Endothelial cell of umbilical vein (primary cell): ENCODE measurements around the gene URAD. TPM values are rescaled to one million over a fixed set of nuclear protein-coding genes. Genes with fewer than 3 reads are reported as not detected.

Source experiments
- BruUV-seq: library from RNA; stranded (reverse); fragments of 400-500 nt; replicated peaks from 2 replicates; lab custom pipeline; 2021; lab: Mats Ljungman, UMichigan
- CTCF ChIA-PET: fragments of 300-600, 350-600 bp; sonication (Branson Sonifier 250); formaldehyde crosslinking; loops from one replicate; lab custom pipeline; 2021; ENCODE audit warnings: antibody characterized with exemption, inconsistent platforms; lab: Charles Lee
- POLR2A ChIA-PET: fragments of 300-600, 350-600 bp; sonication (Branson Sonifier 250); formaldehyde crosslinking; loops from one replicate; lab custom pipeline; 2021; ENCODE audit warnings: antibody characterized with exemption, inconsistent platforms; lab: Charles Lee
- DNase-seq: peaks from one replicate; pipeline ENCODE4 v3.0.0-alpha.2; 2011; ENCODE audit warnings: low read depth, low spot score
- FAIRE-seq: peaks from 2 replicates; lab custom pipeline; 2011; peaks lifted over from hg19 to GRCh38; lab: Jason Lieb, UNC
- H2AFZ ChIP-seq: 2 replicates; pipeline ENCODE4 v1.6.0; 2012; ENCODE audit warnings: low read depth, low read length, control low read depth, inconsistent platforms
- H3K27ac ChIP-seq: 2 replicates; pipeline ENCODE4 v1.5.1; 2011; ENCODE audit warnings: low read depth, mild to moderate bottlenecking, control low read depth, low read length, moderate library complexity; ENCODE audit not compliant: insufficient read depth
- H3K27me3 ChIP-seq, 2 experiments: 2 replicates each; pipeline versions ENCODE4 v1.6.0 to v1.6.1; 2011; ENCODE audit warnings: low read length in 2 of 2, mixed read lengths in 1 of 2; ENCODE audit not compliant: control insufficient read depth in 2 of 2, insufficient read depth in 2 of 2
- H3K36me3 ChIP-seq, 2 experiments: 2 replicates in 1 of 2; 3 replicates in 1 of 2; pipeline ENCODE4 v1.5.1; 2011; ENCODE audit warnings: low read length in 2 of 2, mild to moderate bottlenecking in 1 of 2, moderate library complexity in 1 of 2; ENCODE audit not compliant: control insufficient read depth in 2 of 2, insufficient read depth in 2 of 2; ENCODE audit errors: extremely low read depth in 1 of 2
- H3K4me1 ChIP-seq: 3 replicates; pipeline ENCODE4 v1.5.1; 2011; ENCODE audit warnings: mild to moderate bottlenecking, low read length; ENCODE audit not compliant: control insufficient read depth, insufficient read depth; ENCODE audit errors: extremely low read depth
- H3K4me2 ChIP-seq: 2 replicates; pipeline ENCODE4 v1.6.1; 2011; ENCODE audit warnings: low read length, control low read depth, mixed read lengths; ENCODE audit not compliant: insufficient read depth
- H3K4me3 ChIP-seq, 3 experiments: fragments of 200-600 bp in 1 of 3; sonication (generic), shearing (Covaris generic) in 1 of 3; replicated peaks in 1 of 3; 2 replicates each; pipeline ENCODE4 v1.5.1; 2011 to 2016; ENCODE audit warnings: control low read depth in 3 of 3, low read length in 3 of 3, mild to moderate bottlenecking in 2 of 3, inconsistent platforms in 1 of 3, low read depth in 1 of 3, moderate library complexity in 1 of 3; ENCODE audit not compliant: insufficient read depth in 1 of 3
- H3K79me2 ChIP-seq: 2 replicates; pipeline ENCODE4 v1.6.0; 2012; ENCODE audit warnings: low read length, inconsistent platforms; ENCODE audit not compliant: control insufficient read depth, insufficient read depth
- H3K9ac ChIP-seq: replicated peaks from 2 replicates; pipeline ENCODE3; 2011; ENCODE audit warnings: low read length, control low read depth; ENCODE audit not compliant: insufficient read depth; ENCODE audit errors: extremely low read depth
- H3K9me1 ChIP-seq: replicated peaks from 3 replicates; pipeline ENCODE4 v1.6.0; 2011; ENCODE audit warnings: mild to moderate bottlenecking, low read length; ENCODE audit not compliant: control insufficient read depth, insufficient read depth; ENCODE audit errors: extremely low read depth
- H3K9me3 ChIP-seq: replicated peaks from 2 replicates; pipeline ENCODE4 v1.5.1; 2012; ENCODE audit warnings: low read length, inconsistent platforms; ENCODE audit not compliant: control insufficient read depth, insufficient read depth
- H4K20me1 ChIP-seq: replicated peaks from 2 replicates; pipeline ENCODE3; 2011; ENCODE audit warnings: mild to moderate bottlenecking, low read length; ENCODE audit not compliant: control insufficient read depth, insufficient read depth; ENCODE audit errors: extremely low read depth
- EZH2 ChIP-seq: IDR thresholded peaks from 2 replicates; pipeline ENCODE4 v1.6.1; 2012; ENCODE audit warnings: borderline replicate concordance, low read depth, mild to moderate bottlenecking, moderate library complexity, low read length, inconsistent platforms; ENCODE audit not compliant: severe bottlenecking
- FOS ChIP-seq: IDR thresholded peaks from 2 replicates; pipeline ENCODE4 v1.6.1; 2011; ENCODE audit warnings: mild to moderate bottlenecking, low read length, moderate library complexity, borderline replicate concordance; ENCODE audit not compliant: insufficient read depth
- GATA2 ChIP-seq: IDR thresholded peaks from 2 replicates; pipeline ENCODE4 v1.7.0; 2011; ENCODE audit warnings: low read depth, mild to moderate bottlenecking, moderate library complexity, mixed read lengths, low read length; ENCODE audit not compliant: insufficient read length, insufficient read depth
- JUN ChIP-seq: IDR thresholded peaks from 2 replicates; pipeline ENCODE4 v1.6.1; 2011; ENCODE audit warnings: borderline replicate concordance, low read depth; ENCODE audit not compliant: insufficient read length, insufficient read depth
- MYC ChIP-seq: IDR thresholded peaks from one replicate; pipeline ENCODE4 v1.6.1; 2011; ENCODE audit warnings: mild to moderate bottlenecking, low read depth, low read length
- POLR2A ChIP-seq: IDR thresholded peaks from 2 replicates; pipeline ENCODE4 v1.6.1; 2012; ENCODE audit warnings: low read depth, mild to moderate bottlenecking, control low read depth, low read length
- POLR2AphosphoS5 ChIP-seq: IDR thresholded peaks from 2 replicates; pipeline ENCODE4 v1.6.1; 2012; ENCODE audit warnings: low read depth, mild to moderate bottlenecking, control low read depth, low read length, moderate library complexity; ENCODE audit not compliant: insufficient read depth
- dilution Hi-C: fragments of 300-500 bp; cut with MboI; formaldehyde crosslinking; loops from one replicate; pipeline ENCODE4 v1.15.0; 2019; ENCODE audit warnings: low sequenced_read_pairs; ENCODE audit not compliant: extremely low pct_ligation_motif_present
- intact Hi-C: fragments of 100-400 bp; cut with micrococcal nuclease; formaldehyde crosslinking; loops from one replicate; pipeline ENCODE4 v1.10.0; 2022
- polyA plus RNA-seq, 4 experiments: library from polyadenylated mRNA; depleted of rRNA in 3 of 4; stranded (reverse) in 3 of 4; unstranded in 1 of 4; fragments of >200 nt; gene quantifications; 2 replicates each; pipeline versions ENCODE4 v1.2.1 to v1.2.3, GENCODE V29; 2011 to 2012; ENCODE audit warnings: missing spikeins in 1 of 4
- total RNA-seq: library from RNA; stranded (reverse); gene quantifications from 2 replicates; pipeline ENCODE4 v1.2.3, GENCODE V29; 2021
- TF ChIP-seq, protein P1 (sequence below): IDR thresholded peaks from 2 replicates; pipeline ENCODE4 v1.6.1; 2011; ENCODE audit not compliant: insufficient read depth, insufficient read length
- TF ChIP-seq, protein P2 (sequence below), 2 donors: IDR thresholded peaks; 1 replicate in 1 of 2; 2 replicates in 1 of 2; pipeline ENCODE4 v1.5.1; 2011; ENCODE audit warnings: low read length in 2 of 2, mild to moderate bottlenecking in 2 of 2, moderate library complexity in 2 of 2, control low read depth in 1 of 2, inconsistent platforms in 1 of 2, low read depth in 1 of 2; ENCODE audit not compliant: insufficient read depth in 1 of 2; ENCODE audit errors: extremely low read depth in 1 of 2

Gene URAD
- total and polyA plus RNA-seq, 2 donors (not counting 3 experiments of a cell fraction or from before 2014, with no cell fraction given), result not detected

DNA sequence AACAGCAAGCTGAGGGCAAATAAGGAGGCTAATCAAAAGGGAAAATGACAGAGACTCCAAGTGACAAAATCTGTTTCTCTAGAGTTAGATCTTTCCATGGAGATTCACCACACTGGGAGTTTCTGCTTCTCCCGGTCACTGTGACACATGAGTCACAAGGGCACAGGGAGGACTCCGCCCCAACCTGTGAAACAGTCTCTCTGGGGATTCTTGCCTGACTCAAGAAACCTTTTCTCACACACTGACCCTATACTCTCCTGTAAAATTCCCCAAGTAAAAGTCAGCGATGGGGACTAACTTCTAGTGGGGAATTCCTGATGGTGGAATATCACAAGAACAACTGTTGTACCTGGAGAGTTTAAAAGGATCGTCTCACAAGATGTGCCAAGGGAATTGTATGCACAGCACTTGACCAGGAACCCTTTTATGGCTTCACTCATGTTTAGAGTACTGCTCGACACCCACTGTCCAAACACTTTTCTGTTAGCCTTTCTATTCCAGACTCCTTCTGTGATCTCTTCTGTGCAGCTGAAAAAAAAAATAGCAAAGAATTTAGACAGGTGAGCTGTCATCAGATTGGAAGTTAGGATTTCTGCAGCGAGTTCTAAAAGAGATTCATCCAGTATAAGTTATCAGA, 46.8 kb upstream of the URAD start:
- TF ChIP-seq GATA2 (no peak), POLR2AphosphoS5 (no peak)
- TF ChIP-seq, protein P1, sequence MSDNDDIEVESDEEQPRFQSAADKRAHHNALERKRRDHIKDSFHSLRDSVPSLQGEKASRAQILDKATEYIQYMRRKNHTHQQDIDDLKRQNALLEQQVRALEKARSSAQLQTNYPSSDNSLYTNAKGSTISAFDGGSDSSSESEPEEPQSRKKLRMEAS, result no peak
- Histone ChIP-seq H3K27ac (no peak overlapping the region), H3K4me3 (no peak overlapping the region), H2AFZ (no peak overlapping the region), H3K4me2 (no peak overlapping the region), H3K27me3 (peaks cover under 1 to 2% of the 10 kb centered on the region in 2 experiments), H3K9me3 (no peaks in the 10 kb centered on the region), H3K36me3 (no peaks in the 10 kb centered on the region), H3K79me2 (no peaks in the 10 kb centered on the region), H3K9ac (no peak overlapping the region), H3K4me1 (no peaks in the 10 kb centered on the region), H3K9me1 (no peaks in the 10 kb centered on the region), H4K20me1 (no peaks in the 10 kb centered on the region)
- dilution Hi-C loops (no loop called here), intact Hi-C loops (no loop called here)
- POLR2A ChIA-PET, result no interaction called here
- no TSS peak for BruUV-seq
- no peak for DNase-seq
- FAIRE-seq, result no peak
- CTCF ChIA-PET, result no interaction called here

DNA sequence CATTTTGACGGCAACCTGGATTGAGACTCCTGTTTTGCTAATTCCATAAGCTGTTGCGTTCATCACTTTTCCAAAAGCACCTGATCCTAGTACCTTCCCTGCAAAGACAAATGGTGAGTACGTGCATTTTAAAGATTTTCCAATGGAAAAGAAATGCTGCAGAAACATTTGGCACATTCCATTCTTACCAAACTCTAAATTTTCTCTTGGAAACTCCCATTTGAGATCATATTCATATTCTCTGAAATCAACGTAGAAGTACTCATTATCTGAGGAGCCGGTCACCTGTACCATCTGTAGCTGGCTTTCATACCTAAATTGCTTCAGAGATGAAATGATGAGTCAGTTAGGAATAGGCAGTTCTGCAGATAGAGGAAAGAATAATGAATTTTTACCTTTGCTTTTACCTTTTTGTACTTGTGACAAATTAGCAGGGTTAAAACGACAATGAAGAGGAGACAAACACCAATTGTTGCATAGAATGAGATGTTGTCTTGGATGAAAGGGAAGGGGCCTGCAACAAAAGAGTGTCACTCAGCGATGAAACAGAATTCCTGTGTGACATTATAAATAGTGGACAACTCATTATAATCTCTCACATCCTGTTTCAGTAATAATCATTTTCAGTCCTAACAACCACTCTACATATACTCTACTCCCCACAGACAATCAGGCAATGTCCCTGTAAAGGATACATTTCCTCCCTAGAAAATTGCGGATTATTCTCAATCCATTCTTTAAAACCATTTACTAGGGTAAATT, 45.6 kb upstream of the URAD start:
- no TSS peak for BruUV-seq
- Histone ChIP-seq H3K4me1 (no peaks in the 10 kb centered on the region), H3K9me1 (no peaks in the 10 kb centered on the region), H3K27ac (no peak overlapping the region), H3K9ac (no peak overlapping the region), H3K79me2 (no peaks in the 10 kb centered on the region), H3K27me3 (peaks cover 0 to 2% of the 10 kb centered on the region in 2 experiments), H2AFZ (no peak overlapping the region), H4K20me1 (no peaks in the 10 kb centered on the region), H3K9me3 (no peaks in the 10 kb centered on the region), H3K36me3 (no peaks in the 10 kb centered on the region), H3K4me2 (no peak overlapping the region), H3K4me3 (no peak overlapping the region)
- intact Hi-C loops, result no loop called here
- no peak for DNase-seq
- TF ChIP-seq, protein P1, result no peak
- no peak for TF ChIP-seq FOS
- TF ChIP-seq POLR2A, result no peak
- no peak for TF ChIP-seq GATA2
- no peak for TF ChIP-seq EZH2
- no peak for TF ChIP-seq JUN
- no peak for TF ChIP-seq POLR2AphosphoS5
- TF ChIP-seq, protein P2, sequence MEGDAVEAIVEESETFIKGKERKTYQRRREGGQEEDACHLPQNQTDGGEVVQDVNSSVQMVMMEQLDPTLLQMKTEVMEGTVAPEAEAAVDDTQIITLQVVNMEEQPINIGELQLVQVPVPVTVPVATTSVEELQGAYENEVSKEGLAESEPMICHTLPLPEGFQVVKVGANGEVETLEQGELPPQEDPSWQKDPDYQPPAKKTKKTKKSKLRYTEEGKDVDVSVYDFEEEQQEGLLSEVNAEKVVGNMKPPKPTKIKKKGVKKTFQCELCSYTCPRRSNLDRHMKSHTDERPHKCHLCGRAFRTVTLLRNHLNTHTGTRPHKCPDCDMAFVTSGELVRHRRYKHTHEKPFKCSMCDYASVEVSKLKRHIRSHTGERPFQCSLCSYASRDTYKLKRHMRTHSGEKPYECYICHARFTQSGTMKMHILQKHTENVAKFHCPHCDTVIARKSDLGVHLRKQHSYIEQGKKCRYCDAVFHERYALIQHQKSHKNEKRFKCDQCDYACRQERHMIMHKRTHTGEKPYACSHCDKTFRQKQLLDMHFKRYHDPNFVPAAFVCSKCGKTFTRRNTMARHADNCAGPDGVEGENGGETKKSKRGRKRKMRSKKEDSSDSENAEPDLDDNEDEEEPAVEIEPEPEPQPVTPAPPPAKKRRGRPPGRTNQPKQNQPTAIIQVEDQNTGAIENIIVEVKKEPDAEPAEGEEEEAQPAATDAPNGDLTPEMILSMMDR (IDR thresholded peaks at IDR 0.05; ENCODE audit: extremely low read depth in 1 of 2, insufficient read depth in 1 of 2, low read depth in 1 of 2, low read length in 2 of 2), result no peak
- no peak for TF ChIP-seq MYC
- POLR2A ChIA-PET, result no interaction called here
- dilution Hi-C loops, result no loop called here
- CTCF ChIA-PET, result no interaction called here
- FAIRE-seq, result no peak
